ENCODE data around the gene VCL. TPM values are rescaled to one million over a fixed set of nuclear protein-coding genes. Genes with fewer than 3 reads are reported as not detected.
"Not testable (repeated sequence)": the region's sequence is repeated elsewhere in the genome, so short reads cannot be mapped to it uniquely, and the experiment has no call there.

VCL gene
- total RNA-seq, 1 donor from 2014 or later, result 410 TPM

GRCh38 chr10:73971636-73972354, 26.1 kb upstream of the VCL start:
- no peak for DNase-seq (ENCODE audit: low spot score)

GRCh38 chr10:73973427-73973826, 24.5 kb upstream of the VCL start:
- DNase-seq (ENCODE audit: low spot score), result no peak

- DNase-seq (ENCODE audit: low spot score), result no peak
Observed at GRCh38 chr10:73974309-73974946, 23.5 kb upstream of the VCL start.

GRCh38 chr10:73975388-73975787, 22.5 kb upstream of the VCL start:
- DNase-seq (ENCODE audit: low spot score), result no peak

- no peak for DNase-seq (ENCODE audit: low spot score)
Observed at GRCh38 chr10:73979141-73979808, 18.6 kb upstream of the VCL start.

- DNase-seq (ENCODE audit: low spot score), result no peak
Observed at GRCh38 chr10:73979809-73980433, 18.0 kb upstream of the VCL start.

- DNase-seq (ENCODE audit: low spot score), result no peak
Observed at GRCh38 chr10:73981812-73982211, 16.1 kb upstream of the VCL start.

GRCh38 chr10:73983096-73984047, 14.5 kb upstream of the VCL start:
- no peak for DNase-seq (ENCODE audit: low spot score)

GRCh38 chr10:73989594-73990150, 8.2 kb upstream of the VCL start:
- DNase-seq (ENCODE audit: low spot score), result no peak

GRCh38 chr10:73991203-73991883, 6.6 kb upstream of the VCL start:
- DNase-seq (ENCODE audit: low spot score), result no peak

- no peak for DNase-seq (ENCODE audit: low spot score)
Observed at GRCh38 chr10:73991884-73992245, 6.1 kb upstream of the VCL start.

GRCh38 chr10:73992899-73993788, 4.8 kb upstream of the VCL start:
- DNase-seq (ENCODE audit: low spot score), result no peak

- no peak for DNase-seq (ENCODE audit: low spot score)
Observed at GRCh38 chr10:73995035-73995358, 2.9 kb upstream of the VCL start.

- no peak for DNase-seq (ENCODE audit: low spot score)
Observed at GRCh38 chr10:73997461-73997786, 492 bp upstream of the VCL start.

GRCh38 chr10:73998623-73998928, 660 bp downstream of the VCL start:
- DNase-seq (ENCODE audit: low spot score), result no peak

- peak; percentile 86 for DNase-seq (ENCODE audit: low spot score)
Observed at GRCh38 chr10:73998929-73999691, 1.2 kb downstream of the VCL start.

GRCh38 chr10:73999703-74000102, 1.8 kb downstream of the VCL start:
- peak; percentile 36 for DNase-seq (ENCODE audit: low spot score)

- DNase-seq (ENCODE audit: low spot score), result not testable (repeated sequence)
Observed at GRCh38 chr10:74000244-74000643, 2.3 kb downstream of the VCL start.

Data from umbilical cord (tissue), 2 donors.